ENCODE results near the gene MT2A.

Gene MT2A

DNA sequence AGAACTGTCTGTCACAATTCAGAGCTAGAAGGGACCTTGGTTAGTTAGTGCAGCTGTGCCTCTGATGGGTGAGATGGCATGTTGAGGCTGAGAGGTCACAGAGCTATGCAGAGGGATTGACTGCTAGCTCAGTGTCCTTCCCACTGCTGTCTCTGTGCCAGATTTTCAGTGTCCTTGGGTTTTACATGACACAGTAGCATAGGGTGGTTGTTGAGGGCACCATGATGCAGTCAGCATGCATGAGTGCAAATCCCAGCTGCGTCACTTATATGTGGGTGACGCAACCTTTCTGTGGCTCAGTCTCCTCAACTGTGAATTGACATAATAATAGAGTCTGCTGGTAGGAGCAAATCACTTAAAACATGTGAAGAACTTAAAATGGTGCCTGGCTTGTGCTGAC is 32.8 kb downstream of the MT2A start:
- no peak for DNase-seq

- peak; percentile 73 to 74 for DNase-seq
Measured at GRCh38 chr16:56643080-56643778, 34.8 kb downstream of the MT2A start.

DNA sequence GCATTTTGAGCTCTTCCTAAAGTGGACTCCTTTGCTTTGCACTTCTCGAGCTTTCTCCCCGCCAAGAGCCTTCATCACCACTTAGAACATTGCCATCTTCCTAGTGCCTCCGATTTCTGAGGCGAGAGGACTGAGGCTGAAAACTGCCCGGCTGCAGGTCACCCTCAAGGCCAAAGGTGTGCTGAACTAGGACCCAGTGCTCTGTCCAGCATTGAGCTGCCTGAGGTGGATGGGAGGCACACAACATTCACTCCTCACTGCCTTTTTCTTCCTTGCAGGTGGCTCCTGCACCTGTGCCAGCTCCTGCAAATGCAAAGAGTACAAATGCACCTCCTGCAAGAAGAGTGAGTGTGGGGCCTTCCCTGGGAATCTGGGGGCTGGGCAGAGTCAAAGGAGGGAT is 35.4 kb downstream of the MT2A start:
- no peak for DNase-seq

GRCh38 chr16:56645311-56645710 is 36.9 kb downstream of the MT2A start:
- no peak for DNase-seq

DNA sequence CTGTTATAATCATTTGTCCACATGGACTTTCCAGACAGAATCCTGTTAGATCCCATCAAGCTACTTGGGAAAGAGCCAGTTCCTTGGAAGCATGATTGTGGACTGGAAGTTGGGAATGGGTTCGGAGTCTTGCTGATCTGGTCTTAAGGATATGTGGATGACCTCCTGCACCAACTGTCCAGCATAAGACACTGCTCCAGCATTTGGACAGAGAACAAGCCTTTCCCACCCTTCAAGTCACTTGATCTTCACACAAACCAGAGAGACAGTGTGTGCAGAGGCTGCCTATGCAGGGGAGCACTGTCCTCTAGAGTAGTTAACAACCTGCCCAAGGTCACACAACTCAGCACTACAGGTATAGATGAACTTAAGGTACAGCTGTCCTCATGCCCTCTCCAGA is 37.5 kb downstream of the MT2A start:
- no peak for DNase-seq

GRCh38 chr16:56647641-56648431 is 39.5 kb downstream of the MT2A start:
- DNase-seq = no peak

GRCh38 chr16:56649271-56649670 is 40.9 kb downstream of the MT2A start:
- DNase-seq = no peak

DNA sequence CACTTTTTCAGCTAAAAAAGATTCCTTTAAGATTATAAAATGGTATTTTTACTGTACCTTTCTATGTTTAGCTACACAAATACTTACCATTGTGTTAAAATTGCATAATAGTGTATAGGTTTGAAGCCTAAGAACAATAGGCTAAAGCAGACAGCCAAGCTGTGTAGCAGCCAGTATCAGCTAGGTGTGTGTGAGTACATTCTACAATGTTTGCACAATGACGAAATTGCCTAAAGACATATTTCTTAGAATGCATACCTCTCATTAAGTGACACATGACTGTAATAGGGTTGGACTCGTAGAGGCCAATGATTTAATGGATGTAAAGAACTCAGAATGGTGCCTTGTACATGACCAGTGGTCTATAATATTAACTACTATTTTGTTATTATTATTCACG is 41.4 kb downstream of the MT2A start:
- DNase-seq = no peak

- no peak for DNase-seq
Measured at GRCh38 chr16:56651586-56651985, 43.2 kb downstream of the MT2A start, which contains the start of gene MT1B. MT1B (plus strand) TSS chr16:56651886; CDS start chr16:56651954, 68 bp downstream.

- DNase-seq = no peak
Measured at GRCh38 chr16:56652600-56652999, 44.2 kb downstream of the MT2A start.

GRCh38 chr16:56653218-56653617 is 44.8 kb downstream of the MT2A start:
- no peak for DNase-seq

- peak; percentile 71 to 75 for DNase-seq
Measured at GRCh38 chr16:56657555-56658326, 49.4 kb downstream of the MT2A start, which contains the start of gene MT1F. MT1F (plus strand) TSS chr16:56657959; CDS start chr16:56658059, 100 bp downstream.

GRCh38 chr16:56658327-56658875 is 50.0 kb downstream of the MT2A start:
- no peak for DNase-seq

All from inflammatory macrophage treated with lipopolysaccharide for 1 hour (primary cell).